ENCODE results near the gene RBMXL2.

Gene RBMXL2

GRCh38 chr11:7088921-7089320 is at the start of gene RBMXL2:
Gene RBMXL2, plus strand, starts transcription at chr11:7088998. Its CDS starts 123 bp downstream, at chr11:7089121.
- no peak for DNase-seq (ENCODE audit: low read depth)

- DNase-seq (ENCODE audit: low read depth): no peak
Measured at GRCh38 chr11:7046474-7047175, 42.2 kb upstream of the RBMXL2 start.

DNA sequence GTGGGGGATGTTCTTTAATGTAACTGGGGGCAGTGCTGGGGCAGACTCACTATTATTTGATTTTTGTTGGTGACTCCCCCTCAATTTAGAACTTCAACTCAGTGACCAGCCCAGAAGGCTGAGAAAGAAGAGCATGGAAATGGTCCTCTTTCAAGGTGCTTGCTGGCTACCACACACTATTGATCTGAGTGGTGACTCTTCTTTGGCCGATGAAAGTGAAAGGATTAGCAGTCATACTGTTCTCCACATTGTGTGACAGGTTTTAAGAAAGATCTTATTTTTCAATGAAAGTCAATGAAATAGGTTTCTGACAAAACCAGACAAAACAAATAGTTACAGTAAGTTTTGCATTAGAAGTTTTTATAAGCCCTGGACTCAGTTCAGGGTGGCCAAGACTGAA is 38.6 kb upstream of the RBMXL2 start:
- no peak for DNase-seq (ENCODE audit: low read depth)

DNA sequence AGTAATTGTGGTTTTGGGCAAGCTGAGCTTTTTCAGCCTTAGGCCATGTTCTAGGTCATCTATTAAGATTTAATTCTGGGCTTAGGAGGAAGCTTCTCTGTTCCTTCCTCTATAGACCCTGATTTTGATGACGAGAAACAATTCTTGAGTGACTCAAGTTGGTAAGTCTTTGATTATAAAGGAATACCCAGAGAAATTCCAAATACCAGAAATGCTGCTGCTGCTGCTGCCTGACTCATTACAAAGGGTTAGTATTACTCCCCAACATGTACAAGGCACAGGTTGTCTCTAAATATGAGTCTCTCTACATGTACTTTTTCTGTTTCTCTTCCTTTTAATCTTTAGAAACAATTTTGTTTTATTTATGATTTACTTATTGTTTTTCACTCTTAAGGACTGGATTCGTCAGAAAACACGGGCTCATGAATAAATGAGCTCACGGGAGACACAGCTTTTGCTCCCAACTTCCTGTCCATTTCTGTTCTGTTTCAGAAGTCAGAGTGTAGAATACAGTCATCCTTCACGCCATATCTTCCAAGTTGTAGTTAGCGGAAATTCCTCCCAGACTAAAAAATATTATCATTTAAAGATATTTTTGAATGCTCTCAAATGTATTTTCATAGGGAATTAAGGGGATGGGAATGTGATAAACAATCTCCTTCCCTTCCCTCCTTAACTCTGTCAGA is 31.8 kb upstream of the RBMXL2 start:
- DNase-seq (ENCODE audit: low read depth): no peak

DNA sequence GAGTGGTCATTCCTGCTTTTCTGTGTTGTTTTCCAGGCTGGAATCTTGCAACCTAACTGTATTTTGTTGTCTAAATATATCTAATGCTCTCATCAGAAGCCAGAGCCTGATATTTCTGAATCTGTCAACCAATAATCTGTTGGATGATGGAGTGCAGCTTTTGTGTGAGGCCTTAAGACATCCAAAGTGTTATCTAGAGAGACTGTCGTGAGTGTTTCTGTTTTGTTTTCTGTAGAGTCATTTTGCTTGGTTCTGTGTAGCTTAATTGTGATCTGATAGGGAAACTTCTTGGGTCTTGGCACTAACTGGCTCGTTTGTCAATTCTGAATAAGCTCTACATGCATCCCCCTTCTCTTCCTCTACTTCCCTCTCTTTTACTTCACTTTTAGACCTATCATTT is 31.2 kb upstream of the RBMXL2 start:
- no peak for DNase-seq (ENCODE audit: low read depth)

DNA sequence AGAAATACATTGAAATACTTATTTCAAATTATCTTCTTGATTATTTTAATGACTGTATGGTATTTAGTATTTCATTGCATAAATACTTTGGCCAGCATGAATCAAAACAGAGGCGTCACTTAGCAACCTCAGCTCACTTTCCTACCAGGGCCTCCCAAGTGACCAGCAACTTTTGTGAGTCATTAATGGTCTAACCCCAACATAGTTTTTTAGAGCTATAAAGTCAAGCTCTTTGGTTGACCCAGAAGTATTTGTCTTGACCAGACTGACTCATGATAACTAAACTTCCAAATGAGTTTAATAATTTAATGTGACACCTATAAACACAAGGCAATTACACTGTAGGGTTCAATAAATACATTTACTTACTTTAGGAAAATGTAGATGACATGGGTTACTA is 27.9 kb upstream of the RBMXL2 start:
- no peak for DNase-seq (ENCODE audit: low read depth)

- DNase-seq (ENCODE audit: low read depth): no peak
Measured at GRCh38 chr11:7062534-7062933, 26.3 kb upstream of the RBMXL2 start.

DNA sequence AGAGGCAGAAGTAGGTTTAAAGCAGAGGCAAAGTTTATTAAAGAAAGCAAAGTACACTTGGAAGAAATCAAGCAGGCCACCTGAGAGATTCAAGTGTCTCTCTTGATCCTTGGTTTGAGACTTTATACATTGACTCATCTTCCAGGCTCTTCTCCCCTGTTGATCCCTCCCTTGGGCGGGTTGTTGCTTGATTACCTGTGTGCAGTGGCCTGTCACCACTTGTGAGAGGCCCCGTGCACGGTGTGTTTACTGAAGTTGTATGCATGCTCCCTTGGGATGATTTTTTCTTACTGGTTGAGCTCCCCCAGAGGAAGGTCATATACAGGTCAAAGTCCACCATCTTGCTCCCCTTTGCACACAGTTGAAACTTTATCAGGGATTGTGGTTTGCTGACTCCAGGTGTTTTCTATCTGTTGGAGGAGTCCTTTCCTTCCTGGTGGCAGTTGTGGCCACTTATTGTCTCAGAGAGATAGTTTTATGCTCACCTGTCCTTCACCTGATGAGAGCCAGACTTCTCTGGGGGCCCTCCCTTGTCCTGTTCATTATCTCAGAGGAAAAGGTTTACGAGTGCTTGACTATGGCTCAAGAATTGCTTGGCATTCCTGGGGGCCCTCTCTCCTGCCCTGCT is 16.3 kb upstream of the RBMXL2 start:
- no peak for DNase-seq (ENCODE audit: low read depth)

DNA sequence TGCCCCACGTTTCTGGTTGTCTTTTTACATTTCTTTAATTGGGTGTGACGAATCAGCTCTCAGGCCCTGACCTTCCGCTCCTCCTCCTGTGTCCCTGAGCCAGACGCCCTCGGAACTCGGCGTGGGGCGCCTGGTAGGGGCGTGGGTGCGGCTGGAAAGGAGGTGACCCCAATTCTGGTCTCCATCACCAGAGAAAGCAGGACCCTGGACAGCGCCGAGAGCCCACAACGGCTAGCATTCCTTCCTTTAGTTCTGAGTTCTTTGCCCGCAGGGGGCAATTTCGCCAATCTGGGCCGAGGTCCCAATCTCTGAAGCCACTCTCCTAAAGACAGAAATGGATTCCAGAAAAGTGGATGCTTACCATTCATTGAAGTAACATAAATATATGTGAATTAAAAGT is 11.7 kb upstream of the RBMXL2 start:
- DNase-seq (ENCODE audit: low read depth): no peak

DNA sequence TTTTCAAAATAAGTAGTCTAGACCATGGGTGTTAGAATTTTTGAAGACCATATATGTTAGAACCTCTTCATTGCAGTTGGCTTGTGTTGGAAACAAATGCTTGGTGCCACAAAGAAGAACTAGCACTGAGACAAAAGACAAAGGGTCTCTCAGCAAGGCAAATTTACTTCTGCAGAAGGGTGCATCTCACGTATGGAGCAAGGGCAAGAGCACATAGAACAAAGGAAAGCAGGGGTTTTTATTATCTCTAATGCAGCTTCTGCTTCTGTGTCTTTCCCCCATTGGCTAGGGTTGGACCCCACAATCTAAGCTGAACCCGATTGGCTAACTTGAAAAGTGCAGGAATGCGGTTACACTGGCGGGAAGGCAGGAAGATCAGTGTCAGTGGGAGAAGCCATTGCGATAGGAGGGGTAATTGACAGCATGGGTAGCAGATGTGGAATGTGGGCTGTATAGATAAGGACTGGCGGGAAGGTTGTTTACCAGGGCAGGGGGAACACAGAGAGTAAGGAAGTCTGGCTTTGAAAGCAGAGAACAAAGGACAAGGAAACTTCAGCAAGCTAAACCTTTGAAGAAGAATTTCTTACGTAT is 9.2 kb upstream of the RBMXL2 start:
- DNase-seq (ENCODE audit: low read depth): no peak

GRCh38 chr11:7080900-7081299 is 7.9 kb upstream of the RBMXL2 start:
- DNase-seq (ENCODE audit: low read depth): no peak

- DNase-seq (ENCODE audit: low read depth): no peak
Measured at GRCh38 chr11:7081441-7081840, 7.4 kb upstream of the RBMXL2 start.

- no peak for DNase-seq (ENCODE audit: low read depth)
Measured at GRCh38 chr11:7089328-7090251, 792 bp downstream of the RBMXL2 start.

DNA sequence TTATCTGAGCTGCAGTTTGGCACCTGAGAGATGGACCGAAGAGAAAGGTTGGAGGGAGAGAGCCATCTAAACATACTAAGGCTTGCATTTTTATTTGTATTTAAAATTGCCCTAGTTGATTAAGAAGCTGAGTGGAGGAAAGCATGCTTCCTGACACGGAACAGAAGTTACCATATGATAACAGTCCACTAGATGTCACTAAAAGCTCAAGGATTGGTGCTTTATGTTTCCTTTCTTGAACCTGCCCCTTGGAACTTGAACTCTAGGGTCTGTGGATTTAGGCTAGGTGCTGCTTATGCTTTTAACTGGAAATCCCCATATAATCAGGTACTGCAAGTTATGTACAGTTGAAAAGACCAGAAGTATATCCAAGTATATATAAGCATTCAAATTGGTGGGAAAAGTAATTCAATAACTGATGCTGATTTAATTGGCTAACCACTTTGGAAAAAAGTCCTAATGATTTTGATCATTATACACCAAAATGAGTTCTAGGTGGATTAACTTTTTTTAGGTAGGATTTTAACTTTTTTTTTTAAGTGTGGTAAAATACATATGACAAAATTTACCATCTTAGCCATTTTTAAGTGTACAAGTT is 9.5 kb downstream of the RBMXL2 start:
- no peak for DNase-seq (ENCODE audit: low read depth)

- no peak for DNase-seq (ENCODE audit: low read depth)
Measured at GRCh38 chr11:7115780-7116179, 27.0 kb downstream of the RBMXL2 start.

- DNase-seq (ENCODE audit: low read depth): no peak
Measured at GRCh38 chr11:7116370-7116769, 27.6 kb downstream of the RBMXL2 start.

DNA sequence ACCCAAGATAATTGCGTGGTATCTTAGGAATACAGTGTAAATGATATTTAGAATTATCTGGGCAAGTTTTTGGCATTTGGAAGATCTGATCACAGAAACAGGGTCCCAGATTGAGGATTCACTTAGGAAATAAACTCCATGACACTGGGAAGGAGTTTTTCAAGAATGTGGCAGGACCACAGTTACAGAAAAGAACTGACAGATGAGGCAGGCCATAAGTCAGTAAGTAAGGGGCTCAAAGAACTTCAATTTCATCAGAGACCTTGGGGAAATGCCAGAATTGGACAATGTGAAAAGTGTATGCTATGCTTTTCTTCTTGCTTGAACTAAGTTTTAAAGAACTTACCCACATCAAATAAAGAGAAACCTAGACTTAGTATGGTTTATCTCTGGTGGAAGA is 49.3 kb downstream of the RBMXL2 start:
- DNase-seq (ENCODE audit: low read depth): no peak

All from stimulated activated CD8-positive, alpha-beta memory T cell treated with anti-CD3 and anti-CD28 coated beads, Interleukin-12 subunit alpha, Interleukin-12 subunit beta, amount 100 ng/mL, for 4 hours (primary cell).